K562 (cell line): ENCODE results near the gene SKIDA1.

Source experiments
- GATAD2B ChIP-seq: fragments of 450-650 bp; IDR thresholded peaks from 2 replicates; pipeline ENCODE4 v1.6.1; 2017; ENCODE audit warnings: mild to moderate bottlenecking, borderline replicate concordance
- ZNF140 ChIP-seq: fragments of 250-450 bp; sonication (Bioruptor Pico); IDR thresholded peaks from 2 replicates; pipeline ENCODE4 v1.8.0; 2021; ENCODE audit warnings: moderate library complexity, mild to moderate bottlenecking, inconsistent platforms
- TF ChIP-seq, protein P1 (sequence below), 3 experiments: IDR thresholded peaks in 2 of 3; conservative IDR thresholded peaks in 1 of 3; 2 replicates each; pipeline ENCODE4 v1.5.1; 2011 to 2012; ENCODE audit warnings: low read length in 3 of 3, mild to moderate bottlenecking in 3 of 3, control low read depth in 2 of 3, improper control_type of control experiment in 1 of 3, inconsistent platforms in 1 of 3, low read depth in 1 of 3, mixed read lengths in 1 of 3, moderate library complexity in 1 of 3; ENCODE audit not compliant: insufficient read depth in 2 of 3

- no peak for TF ChIP-seq ZNF140 (CRISPR knock-in tag)
- TF ChIP-seq, protein P1, sequence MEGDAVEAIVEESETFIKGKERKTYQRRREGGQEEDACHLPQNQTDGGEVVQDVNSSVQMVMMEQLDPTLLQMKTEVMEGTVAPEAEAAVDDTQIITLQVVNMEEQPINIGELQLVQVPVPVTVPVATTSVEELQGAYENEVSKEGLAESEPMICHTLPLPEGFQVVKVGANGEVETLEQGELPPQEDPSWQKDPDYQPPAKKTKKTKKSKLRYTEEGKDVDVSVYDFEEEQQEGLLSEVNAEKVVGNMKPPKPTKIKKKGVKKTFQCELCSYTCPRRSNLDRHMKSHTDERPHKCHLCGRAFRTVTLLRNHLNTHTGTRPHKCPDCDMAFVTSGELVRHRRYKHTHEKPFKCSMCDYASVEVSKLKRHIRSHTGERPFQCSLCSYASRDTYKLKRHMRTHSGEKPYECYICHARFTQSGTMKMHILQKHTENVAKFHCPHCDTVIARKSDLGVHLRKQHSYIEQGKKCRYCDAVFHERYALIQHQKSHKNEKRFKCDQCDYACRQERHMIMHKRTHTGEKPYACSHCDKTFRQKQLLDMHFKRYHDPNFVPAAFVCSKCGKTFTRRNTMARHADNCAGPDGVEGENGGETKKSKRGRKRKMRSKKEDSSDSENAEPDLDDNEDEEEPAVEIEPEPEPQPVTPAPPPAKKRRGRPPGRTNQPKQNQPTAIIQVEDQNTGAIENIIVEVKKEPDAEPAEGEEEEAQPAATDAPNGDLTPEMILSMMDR (IDR thresholded peaks at IDR 0.05 in 2 of 3, conservative IDR thresholded peaks at IDR 0.05 in 1 of 3; ENCODE audit: insufficient read depth in 2 of 3, low read depth in 1 of 3, low read length in 3 of 3) = no peak
- no peak for TF ChIP-seq GATAD2B
Measured at GRCh38 chr10:21526860-21527597, 1.5 kb upstream of the SKIDA1 start.
